NCI-H1048 (cell line): ENCODE results near the gene INTU.
"Not testable (repeated sequence)": the region's sequence is repeated elsewhere in the genome, so short reads cannot be mapped to it uniquely, and the experiment has no call there.

Experiments
- DNase-seq: peaks from one replicate; lab custom pipeline; 2025; lab: John Stamatoyannopoulos, UW

INTU gene

DNA sequence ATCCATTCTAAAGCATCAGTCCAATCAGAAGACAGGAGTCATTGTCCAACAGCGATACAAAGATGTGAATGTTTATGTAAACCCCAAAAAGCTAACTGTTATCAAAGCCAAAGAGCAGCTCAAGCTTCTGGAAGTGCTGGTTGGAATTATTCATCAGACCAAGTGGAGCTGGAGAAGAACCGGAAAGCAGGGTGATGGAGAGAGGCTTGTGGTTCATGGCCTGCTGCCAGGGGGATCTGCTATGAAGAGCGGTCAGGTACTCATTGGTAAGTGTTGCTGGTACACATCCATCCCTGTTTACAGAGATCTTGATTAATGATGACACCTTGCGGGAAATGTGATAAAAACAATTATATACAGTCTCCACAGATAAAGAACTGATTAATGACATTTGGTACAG is 11.0 kb downstream of the INTU start:
- no peak for DNase-seq

DNA sequence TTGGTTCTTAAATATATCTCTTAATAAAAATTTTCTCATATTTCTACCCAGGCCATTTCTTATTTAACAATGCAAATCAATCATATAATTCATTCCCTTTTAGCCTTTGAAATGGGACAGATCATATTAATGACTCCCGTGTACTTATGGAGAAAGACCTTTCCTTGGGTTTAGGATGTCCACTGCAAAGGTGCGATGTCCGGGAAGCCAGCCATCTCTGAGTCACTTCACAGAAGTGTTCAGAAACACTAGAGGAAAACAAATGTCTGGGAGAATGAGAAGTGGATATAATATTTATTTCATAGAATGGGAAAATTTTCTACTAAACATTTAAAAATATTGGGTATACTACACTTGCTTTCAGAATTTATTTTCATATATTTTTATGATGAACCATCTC is 15.3 kb downstream of the INTU start:
- DNase-seq: no peak

DNA sequence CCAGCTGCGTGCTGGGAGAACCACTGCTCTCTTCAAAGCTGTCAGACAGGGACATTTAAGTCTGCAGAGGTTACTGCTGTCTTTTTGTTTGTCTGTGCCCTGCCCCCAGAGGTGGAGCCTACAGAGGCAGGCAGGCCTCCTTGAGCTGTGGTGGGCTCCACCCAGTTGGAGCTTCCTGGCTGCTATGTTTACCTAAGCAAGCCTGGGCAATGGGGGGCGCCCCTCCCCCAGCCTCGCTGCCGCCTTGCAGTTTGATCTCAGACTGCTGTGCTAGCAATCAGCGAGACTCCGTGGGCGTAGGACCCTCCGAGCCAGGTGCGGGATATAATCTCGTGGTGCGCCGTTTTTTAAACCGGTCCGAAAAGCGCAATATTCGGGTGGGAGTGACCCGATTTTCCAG is 22.8 kb downstream of the INTU start:
- DNase-seq: not testable (repeated sequence)

DNA sequence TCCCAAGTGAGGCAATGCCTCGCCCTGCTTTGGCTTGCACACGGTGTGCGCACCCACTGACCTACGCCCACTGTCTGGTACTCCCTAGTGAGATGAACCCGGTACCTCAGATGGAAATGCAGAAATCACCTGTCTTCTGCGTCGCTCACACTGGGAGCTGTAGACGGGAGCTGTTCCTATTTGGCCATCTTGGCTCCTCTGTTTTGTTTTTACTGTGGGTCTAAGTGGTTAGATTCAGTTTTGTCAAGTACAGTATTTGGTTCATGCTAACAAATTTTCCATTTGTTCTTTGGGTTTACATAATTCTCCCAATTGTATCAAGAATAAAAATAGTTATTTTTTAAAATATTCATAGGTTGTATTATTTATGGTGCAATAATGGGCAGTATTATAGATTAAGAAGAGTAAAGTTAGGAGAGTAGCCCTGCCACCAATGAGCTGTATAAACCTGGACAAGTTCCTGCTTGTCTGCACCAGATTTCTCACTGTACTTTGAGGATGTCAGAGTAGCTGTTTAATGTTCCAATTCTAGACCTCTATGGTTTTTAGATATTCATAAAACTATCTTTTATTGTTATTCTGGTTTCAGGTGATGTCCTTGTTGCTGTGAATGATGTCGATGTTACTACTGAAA is 23.4 kb downstream of the INTU start:
- no peak for DNase-seq

DNA sequence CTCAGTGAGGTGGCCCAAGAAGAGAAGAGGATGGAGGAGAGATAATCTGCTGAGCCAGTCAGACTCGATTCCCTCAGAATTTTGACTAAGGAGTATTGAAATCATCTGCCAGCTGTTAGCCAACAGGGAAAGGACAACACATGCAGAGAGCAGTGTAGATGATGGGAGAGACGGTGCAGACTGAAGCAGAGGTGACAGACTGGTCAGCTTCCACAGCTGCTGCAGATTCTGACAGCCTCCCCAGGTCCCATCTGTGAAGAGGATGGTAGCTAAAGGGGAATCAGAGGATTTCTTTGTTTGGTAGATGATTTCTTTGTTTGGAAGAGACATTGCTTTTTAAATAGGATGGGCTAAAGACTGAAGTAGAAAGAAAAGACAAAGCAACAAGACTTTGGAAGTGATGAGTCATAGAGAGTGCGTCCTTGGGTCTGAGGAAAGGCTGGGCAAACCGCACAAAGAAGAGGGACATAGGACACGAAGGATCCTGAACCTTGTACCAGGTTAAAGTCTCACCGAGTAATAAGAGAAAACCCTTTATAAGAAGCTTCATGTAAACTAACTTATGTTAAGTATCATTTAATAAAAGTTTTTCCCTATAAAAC is 27.6 kb downstream of the INTU start:
- DNase-seq: no peak

DNA sequence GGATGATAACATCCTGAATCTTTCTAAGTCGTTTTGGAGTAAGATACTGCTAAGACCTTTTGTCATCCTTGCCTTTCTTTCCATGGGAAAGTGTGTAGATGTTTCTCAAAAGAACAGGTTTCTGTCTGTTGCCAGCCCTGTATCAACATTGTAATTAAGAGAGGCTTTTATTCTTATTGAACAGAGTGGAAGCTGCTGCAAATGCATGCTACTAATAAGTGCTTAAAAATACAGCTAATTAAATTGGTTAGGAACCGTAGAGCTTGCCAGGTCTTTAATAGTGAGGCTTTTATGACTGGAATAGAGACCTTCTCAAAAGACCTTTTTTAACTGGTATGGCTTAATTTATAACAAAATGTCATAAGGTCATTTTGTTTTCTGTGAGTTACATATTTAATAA is 34.4 kb downstream of the INTU start:
- DNase-seq: no peak

DNA sequence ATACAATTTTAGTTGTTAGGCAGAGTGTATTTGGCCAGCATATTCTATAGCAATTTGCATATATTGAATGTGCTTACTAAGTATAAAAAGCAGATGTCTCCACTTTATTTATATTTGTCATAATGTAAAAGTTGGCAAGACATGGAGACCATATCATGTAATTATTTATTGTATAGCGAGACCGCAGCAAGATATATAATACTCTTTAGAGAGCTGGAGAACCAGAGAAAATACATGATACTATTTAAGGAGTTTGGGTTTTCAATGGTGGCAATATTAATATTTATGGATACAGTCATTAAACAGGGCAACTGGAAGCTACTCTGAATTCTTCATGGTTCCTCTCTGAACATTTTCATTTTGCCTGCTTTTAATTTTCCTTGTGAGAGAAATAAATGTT is 35.0 kb downstream of the INTU start:
- no peak for DNase-seq

DNA sequence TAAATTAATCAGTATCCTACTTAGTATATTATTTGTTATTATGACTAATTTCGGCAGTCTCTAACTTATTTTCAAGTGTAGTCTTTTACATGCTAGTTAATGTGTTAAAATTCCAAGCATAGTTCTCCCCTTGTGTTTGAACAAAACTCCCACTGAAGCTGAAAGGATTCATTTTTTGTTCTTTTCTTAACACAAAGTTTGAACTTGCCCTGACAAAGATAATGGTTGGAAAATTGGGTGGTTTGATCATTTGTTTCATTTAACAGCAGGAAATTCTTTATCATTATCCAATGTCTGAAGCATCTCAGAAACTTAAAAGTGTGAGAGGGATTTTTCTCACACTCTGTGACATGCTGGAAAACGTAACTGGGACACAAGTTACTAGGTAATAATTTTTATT is 36.0 kb downstream of the INTU start:
- no peak for DNase-seq

DNA sequence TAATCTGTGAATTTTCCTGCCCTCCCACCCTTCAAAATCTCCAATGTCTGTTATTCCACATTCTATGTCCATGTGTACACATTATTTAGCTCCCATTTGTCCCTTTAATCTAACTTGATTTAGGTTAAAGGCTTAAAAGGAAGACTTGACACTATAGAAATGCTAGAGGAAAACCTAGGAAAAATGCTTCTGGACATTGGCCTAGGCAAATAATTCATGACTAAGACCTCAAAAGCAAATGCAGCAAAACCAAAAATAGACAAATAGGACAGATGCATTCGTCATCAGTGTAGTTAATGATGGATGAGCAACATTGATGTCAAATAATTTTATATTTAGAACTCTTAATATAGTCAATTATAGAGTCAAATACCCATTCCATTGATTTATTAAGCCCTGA is 36.9 kb downstream of the INTU start:
- no peak for DNase-seq

DNA sequence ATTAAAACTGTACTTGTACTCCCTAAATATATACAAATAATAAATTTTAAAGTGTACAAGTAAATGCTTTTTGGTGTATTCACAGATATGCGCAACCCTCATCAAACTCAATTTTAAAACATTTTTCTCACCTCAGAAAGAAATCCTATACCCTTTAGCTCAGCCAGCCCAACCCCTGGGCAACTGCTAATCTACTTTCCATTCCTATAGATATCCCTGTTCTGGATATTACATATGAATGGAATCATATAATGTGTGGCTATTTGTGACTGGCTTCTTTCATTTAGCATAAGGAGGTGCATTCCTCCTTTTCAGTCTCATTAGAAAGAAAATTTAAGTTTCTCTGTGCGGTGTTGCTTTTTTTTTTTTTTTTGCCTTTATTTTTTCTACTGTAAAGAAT is 39.4 kb downstream of the INTU start:
- DNase-seq: no peak

DNA sequence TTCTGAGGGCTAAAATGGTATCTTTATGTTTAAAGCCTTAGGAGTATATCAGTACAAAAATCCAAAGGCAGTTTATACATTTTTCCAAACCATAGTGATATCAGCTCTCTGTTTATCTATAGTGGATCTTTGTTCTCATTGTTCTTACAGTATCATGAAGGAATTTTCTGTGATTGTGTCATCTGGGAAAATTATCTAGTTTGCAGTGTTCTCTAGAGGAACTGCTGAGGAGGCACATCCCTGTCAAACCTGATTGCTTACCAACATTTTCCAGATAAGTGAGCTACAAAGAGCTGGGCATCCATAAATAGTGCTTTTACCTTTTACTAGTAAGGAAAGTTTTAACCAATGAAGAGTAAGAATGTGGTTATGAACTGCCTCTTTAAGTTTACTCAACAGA is 52.5 kb downstream of the INTU start:
- DNase-seq: no peak

DNA sequence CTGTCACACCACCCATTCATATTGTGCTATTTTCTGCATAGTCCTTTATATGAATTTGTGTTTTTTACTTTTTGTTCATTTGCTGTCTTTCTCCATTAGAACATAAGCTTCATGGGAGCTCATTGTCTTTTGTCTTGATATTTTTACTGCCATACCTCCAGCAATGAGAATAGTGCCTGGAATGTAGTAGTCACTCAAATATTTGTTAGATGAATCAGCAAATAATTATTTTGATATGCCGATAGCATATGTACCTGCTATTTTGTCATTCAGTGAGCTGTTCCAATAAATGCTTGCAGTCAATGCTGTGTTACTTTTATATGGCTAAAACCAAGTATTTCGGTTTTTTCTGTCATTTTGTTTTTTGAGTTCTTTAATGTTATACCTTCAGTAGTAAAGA is 53.9 kb downstream of the INTU start:
- no peak for DNase-seq

DNA sequence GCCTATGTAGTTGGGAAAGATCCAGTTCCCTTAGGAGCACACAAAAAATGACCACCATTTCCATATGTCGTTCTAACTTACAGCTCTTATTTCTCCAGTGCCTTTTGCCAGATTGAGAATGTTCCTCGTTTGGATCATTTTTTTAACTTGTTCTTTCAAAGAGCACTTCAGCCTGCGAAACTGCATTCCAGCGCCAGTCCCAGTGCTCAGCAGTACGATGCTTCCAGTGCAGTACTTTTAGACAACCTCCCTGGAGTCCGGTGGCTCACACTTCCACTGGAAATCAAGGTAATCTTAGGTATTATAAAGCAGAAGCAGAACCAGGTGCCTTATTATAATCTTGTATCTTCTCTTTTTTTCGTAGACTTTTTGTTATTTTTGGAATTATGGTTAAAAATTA is 54.8 kb downstream of the INTU start:
- no peak for DNase-seq

DNA sequence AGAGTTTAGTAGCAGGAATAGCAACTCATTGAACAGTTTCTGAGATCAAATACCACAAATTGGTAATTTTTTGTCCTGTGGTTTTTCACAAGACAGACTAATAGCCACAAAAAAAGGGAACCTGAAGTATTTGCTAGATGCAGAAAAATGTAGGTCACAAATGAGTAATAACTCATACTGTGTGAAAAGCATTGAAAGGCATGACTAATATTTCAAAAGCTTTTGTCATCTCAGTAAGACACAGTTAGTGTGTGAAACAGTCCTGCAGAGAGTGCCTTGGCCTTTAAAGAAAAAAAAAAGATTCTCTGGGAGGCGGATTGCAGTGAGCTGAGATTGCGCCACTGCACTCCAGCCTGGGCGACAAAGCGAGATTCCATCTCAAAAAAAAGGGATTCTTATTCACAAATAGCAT is 66.0 kb downstream of the INTU start:
- no peak for DNase-seq

DNA sequence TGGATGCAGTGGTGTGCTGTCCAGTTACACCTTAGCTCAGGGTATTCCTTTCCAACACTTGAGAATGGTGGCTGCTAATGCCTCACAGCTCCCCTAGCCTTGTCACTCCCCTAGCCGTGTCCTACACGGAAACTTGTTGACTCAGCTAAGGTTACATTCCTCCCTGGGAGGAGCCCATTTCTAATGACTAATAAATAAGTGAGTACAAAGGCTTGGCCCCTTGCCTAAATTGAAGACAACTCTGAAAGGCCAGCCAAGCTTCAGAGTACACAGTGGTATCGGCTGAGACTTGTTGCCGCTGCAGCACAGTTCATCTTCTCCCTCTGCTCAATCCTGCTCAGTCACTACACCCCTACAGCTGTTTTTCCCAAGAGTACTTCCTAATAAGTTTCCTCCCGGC is 76.2 kb downstream of the INTU start:
- DNase-seq: no peak

DNA sequence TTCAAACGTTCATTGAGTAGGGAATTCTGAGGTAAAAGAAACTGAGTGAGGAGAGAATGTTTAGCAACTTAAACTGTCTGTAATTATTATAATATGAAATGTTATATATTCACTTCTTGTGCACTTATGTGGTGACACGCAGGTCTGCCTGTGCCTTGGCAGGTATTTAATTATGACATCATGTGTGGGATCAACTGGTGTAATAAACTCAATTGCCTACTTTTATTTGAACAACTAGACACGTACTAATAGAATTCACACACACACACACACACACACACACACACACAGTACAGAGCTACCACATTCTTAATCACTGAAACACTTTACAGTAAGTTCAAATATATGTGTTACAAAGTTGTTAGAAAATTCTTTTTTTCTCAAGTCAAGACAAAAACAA is 76.7 kb downstream of the INTU start:
- no peak for DNase-seq

DNA sequence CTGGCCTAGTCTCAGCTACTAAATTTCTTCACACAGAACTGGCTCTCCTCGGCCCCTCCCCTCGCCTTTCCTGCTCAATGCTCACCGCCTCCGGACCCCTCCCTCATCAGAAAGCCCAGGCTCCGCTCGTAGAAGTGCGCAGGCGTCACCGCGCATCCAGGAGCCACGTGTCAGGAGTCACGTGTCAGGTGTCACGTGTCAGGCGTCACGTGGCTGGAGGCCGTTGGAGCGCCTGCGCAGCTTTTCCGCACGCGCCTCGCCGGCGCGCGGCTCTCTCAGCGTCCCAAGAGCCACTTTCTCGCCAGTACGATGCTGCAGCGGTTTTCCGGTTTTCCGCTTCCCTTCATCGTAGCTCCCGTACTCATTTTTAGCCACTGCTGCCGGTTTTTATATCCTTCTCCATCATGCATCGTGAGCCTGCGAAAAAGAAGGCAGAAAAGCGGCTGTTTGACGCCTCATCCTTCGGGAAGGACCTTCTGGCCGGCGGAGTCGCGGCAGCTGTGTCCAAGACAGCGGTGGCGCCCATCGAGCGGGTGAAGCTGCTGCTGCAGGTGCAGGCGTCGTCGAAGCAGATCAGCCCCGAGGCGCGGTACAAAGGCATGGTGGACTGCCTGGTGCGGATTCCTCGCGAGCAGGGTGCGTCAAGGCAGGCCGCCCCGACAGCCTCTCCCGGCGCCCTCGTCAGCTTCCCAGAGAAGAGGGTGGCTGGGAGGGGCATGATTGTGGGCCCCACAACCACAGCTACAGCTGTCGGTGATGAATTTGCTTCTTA is 97.6 kb downstream of the INTU start, which contains the start of gene SLC25A31:
Gene SLC25A31 (plus strand): TSS at position 259 of the 772 bp plus-strand sequence. CDS start 146 bp downstream, at position 405.
- DNase-seq: no peak

DNA sequence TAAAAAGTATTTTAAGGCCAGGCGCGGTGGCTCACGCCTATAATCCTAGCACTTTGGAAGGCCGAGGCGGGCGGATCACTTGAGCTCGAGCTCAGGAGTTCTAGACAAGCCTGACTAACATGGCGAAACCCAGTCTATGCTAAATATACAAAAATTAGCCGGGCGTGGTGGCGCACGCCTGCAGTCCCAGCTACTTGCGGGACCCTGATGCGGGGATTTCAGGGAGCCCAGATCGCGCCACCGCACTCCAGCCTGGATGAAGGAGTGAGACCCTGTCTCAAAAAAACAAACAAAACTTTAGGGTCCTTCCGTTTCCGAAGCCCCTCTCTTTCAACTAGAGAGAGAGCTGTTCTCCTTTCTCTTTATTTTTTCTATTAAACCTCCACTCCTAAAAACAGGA is 98.6 kb downstream of the INTU start:
- no peak for DNase-seq

DNA sequence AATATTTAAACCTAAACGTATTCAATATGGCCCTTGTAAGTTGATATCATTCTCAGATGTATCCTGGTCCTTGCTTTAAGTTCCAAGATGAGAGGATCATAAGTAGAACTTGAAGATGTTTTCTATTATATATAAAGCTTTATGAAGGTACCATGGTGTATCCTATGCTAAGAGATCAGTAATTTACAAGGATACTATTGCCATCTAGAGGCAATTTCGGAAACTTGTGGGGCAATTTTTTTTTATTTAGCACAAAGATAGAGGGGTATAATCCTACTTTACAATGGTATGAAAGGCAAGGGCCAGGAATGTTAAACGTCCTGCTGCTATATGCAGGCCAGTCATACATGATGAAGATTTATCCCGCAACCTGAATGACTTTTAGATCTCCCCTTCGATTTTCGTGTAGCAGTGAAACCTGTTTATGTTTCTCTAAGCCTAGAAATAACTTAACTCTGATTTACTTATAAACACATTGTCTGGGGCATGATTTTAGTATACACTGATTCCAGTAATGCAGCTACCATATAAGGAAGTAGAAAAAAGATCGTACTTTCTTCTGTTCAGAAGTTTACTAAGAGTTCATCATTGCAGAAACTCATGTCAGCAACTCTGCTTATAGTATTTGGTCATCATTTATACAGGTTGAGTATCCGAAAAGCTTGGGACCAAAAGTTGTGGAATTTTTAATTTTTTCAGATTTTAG is 100.0 kb downstream of the INTU start:
- DNase-seq: peak; percentile 7

DNA sequence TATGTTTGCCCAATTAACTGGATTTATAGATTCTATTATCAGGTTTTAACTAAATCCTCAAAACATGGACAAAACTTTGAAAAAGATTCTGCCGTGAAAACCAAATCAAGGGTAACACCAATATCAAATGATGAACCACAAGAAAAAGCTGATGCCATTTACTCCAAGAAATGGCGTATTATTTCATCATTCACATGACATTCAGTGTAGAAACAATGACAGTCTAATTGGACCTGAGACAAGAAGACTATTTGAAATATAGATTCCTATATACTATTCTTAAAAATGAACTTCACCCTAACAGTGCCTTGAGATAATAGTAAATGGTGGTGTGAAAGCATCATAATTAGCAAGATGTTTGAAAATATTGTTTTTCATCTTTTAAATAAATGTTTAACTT is 102.2 kb downstream of the INTU start:
- no peak for DNase-seq

DNA sequence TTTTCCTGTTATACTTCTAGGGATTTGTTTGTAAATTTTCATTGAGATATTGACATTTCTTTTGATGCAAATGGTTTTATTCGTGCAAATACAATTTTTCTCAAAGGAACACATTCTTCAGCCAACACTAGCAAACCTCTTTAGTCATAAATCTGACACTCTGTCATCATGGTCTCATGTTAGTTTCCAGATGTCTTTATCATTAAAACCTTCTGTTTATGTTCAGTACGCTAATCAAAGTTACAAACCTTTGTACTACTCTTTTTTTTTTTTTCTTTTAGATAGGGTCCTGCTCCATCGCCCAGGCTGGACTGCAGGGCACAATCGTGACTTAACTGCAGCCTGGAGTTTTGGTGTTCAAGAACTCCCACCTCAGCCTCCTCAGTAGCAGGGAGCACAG is 104.5 kb downstream of the INTU start:
- no peak for DNase-seq

DNA sequence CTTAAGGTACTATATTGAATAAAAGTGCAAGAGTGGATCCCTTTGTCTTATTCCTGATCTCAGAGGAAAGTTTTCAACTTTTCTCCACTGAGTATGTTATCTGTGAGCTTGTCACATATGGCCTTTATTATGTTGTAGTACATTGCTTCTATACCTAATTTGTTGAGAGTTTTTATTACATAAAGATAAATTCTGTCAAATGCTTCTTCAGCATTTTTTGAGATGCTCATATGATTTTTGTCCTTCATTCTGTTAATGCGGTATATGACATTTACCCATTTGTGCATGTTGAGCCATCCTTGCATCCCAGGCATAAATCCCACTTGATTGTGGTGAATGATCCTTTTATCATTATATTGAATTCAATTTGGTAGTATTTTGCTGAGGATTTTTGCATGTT is 108.5 kb downstream of the INTU start:
- DNase-seq: no peak

DNA sequence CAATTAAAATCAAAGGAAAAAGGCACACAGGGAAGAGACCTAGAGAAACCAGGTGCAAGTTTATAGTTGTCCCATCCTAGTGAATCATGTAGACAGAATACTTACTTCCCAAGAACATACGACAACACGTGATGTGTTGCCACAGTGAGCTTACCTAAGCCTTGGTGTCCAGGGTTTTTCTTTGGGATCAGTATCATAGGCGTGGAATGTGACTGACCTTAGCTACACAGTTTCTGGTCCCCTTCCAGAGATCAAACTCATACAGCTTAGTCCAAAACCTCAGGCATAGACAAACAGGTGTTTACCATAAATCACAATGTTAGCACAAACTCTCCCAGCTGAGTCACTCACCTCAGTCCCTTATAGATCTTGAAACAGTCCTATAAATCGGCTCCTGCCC is 115.1 kb downstream of the INTU start:
- no peak for DNase-seq
